ENCODE results near the gene ZNF584. TPM values are rescaled to one million over a fixed set of nuclear protein-coding genes. Genes with fewer than 3 reads are reported as not detected.

The ZNF584 gene
- 9.8 and 12.4 TPM in 2 replicates for total RNA-seq (2014; rRNA removed; shearing (Covaris generic))
- total RNA-seq (2022) = 7.6 and 10.4 TPM in 2 replicates
- percentile 47 among the genes with signal in this experiment for Bru-seq, nascent RNA
- BruChase-seq, experiment 1, labeled RNA remaining after a 6-hour chase = percentile 57 among the genes with signal in this experiment
- percentile 57 among the genes with signal in this experiment for BruChase-seq, experiment 2, labeled RNA remaining after a 2-hour chase
- long read RNA-seq, partial matches to known transcripts = 1 of 22 reads
- long read RNA-seq, other reads (novel, unspliced or antisense) = 16 of 22 reads

DNA sequence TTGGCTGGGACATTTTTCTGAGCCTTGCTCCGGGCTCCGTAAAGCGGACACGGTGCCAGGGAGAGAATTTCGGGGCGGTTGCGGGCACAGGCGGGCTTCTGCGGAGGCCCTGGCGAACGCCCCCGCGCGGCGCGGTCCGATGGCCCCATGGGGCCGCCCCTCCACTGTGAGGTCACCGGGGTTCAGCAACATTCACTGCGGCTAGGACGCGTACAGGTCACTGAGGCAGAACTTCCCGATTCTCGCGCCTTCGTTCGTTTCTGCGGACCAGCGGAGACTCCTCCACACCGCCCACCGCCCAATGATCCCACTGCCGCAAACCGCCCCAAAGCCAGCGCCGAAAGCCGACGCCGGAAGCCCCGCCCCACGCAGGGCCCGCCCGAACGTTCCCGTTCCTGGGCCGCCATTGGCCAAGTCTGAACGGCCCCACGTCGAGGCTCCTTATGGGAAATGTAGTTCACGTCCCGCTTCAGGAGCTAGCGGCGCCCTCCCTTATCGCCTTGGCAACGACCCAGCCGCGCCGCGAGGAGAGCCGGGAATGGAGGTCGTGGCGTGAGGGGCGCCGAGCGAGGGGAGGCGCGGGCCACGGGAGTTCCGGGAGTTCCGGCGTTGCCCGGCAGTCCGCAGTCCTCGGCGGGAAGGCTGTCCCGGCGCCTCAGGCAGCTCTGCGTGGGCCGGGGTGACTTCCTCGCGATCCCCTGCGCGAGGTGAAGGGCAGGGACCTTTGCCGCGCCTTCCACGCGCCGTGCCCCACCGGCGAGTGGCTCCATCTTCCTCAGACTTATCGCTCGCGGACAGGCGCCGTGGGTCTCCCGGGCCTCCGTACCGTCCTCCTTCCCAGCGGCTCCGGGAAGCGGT lies at the start of gene ZNF584:
TSS of gene ZNF584 (plus strand) at position 498 of the 858 bp plus-strand sequence. CDS start 499 bp downstream, outside the sequence.
- Histone ChIP-seq H3K27ac (ENCODE audit: low read depth, low read length, poor library complexity, severe bottlenecking) (peak within 1 kb of the TSS; percentile 47), H3K36me3 (ENCODE audit: insufficient read depth, low read length) (no peaks in the 10 kb centered on the region), H2AFZ (ENCODE audit: low read length) (peak within 1 kb of the TSS; percentile 63), H4K20me1 (ENCODE audit: insufficient read depth, low read length) (no peaks in the 10 kb centered on the region), H3K4me2 (ENCODE audit: low read length) (peak within 1 kb of the TSS; percentile 96), H3K4me3 (ENCODE audit: low read depth, low read length, poor library complexity, severe bottlenecking) (peak within 1 kb of the TSS; percentile 83), H3K9me3 (ENCODE audit: low read length) (no peaks in the 10 kb centered on the region), H3K9me2 (ENCODE audit: insufficient read depth, low read length) (no peaks in the 10 kb centered on the region), H3K79me2 (ENCODE audit: insufficient read depth, low read depth, low read length) (peaks cover 12% of the 10 kb centered on the region; the same call in 1 of the 2 replicates), H3K4me1 (ENCODE audit: insufficient read depth, low read length, poor library complexity, severe bottlenecking) (peaks cover 20% of the 10 kb centered on the region)
- CTCF ChIA-PET (ENCODE audit: unreplicated experiment) = no interaction called here
- TF ChIP-seq, protein P1, sequence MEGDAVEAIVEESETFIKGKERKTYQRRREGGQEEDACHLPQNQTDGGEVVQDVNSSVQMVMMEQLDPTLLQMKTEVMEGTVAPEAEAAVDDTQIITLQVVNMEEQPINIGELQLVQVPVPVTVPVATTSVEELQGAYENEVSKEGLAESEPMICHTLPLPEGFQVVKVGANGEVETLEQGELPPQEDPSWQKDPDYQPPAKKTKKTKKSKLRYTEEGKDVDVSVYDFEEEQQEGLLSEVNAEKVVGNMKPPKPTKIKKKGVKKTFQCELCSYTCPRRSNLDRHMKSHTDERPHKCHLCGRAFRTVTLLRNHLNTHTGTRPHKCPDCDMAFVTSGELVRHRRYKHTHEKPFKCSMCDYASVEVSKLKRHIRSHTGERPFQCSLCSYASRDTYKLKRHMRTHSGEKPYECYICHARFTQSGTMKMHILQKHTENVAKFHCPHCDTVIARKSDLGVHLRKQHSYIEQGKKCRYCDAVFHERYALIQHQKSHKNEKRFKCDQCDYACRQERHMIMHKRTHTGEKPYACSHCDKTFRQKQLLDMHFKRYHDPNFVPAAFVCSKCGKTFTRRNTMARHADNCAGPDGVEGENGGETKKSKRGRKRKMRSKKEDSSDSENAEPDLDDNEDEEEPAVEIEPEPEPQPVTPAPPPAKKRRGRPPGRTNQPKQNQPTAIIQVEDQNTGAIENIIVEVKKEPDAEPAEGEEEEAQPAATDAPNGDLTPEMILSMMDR (conservative IDR thresholded peaks at IDR 0.05; ENCODE audit: low read length) = peak; percentile 45
- TF ChIP-seq EZH2phosphoT487 (IDR thresholded peaks at IDR 0.05; ENCODE audit: borderline replicate concordance, low read depth, low read length) = no peak
- DNase-seq (ENCODE audit: low spot score) = peak; percentile 97
- intact Hi-C loops (cut with micrococcal nuclease; ENCODE audit: unreplicated experiment) = loop anchor here (1.0 to 5.0 kb wide), 4 partner anchors 43 to 226 kb away; partner anchors contain the start of genes ZNF274, ZNF324, ZNF324B and ZSCAN22
- no TSS peak for BruUV-seq (replicated peaks)
- POLR2A ChIA-PET = interaction anchor here (0.8 kb wide), 1 partner anchor 56 kb away, joined by 3 read pairs; no protein-coding TSS in a partner anchor

DNA sequence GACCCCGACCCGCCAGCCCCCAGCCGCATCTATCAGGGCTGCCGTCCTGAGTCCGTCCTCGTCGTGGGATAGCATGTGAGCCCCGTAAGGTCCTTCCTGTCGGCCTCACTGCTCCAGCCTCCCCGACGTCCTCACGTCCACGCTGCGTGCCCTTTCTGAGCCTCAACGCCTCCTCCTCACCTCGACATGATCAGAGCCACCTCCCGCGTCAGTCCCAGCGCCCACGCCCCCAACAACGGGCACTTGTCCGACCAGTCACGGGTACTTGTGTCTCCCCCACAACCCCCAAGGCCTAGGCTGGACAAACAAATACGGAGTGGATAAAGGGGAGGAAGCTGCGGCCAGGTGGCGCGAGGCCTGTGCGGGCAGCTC lies 46.6 kb upstream of the ZNF584 start:
- H2AFZ ChIP-seq (ENCODE audit: low read length) = peak overlapping the region; percentile 77
- no TSS peak for BruUV-seq (replicated peaks)
- intact Hi-C loops (cut with micrococcal nuclease; ENCODE audit: unreplicated experiment) = loop anchor here (1.0 kb wide), 2 partner anchors 19 to 157 kb away; partner anchors contain the start of genes ZBTB45 and ZNF837

More for the DNA sequence above, 46.6 kb upstream of the ZNF584 start:
- Histone ChIP-seq H4K20me1 (ENCODE audit: insufficient read depth, low read length) (no peaks in the 10 kb centered on the region), H3K9me3 (ENCODE audit: low read length) (no peaks in the 10 kb centered on the region), H3K4me1 (ENCODE audit: insufficient read depth, low read length, poor library complexity, severe bottlenecking) (peaks cover 18% of the 10 kb centered on the region), H3K9me2 (ENCODE audit: insufficient read depth, low read length) (no peaks in the 10 kb centered on the region), H3K36me3 (ENCODE audit: insufficient read depth, low read length) (no peaks in the 10 kb centered on the region), H3K27ac (ENCODE audit: low read depth, low read length, poor library complexity, severe bottlenecking) (peak overlapping the region; percentile 41), H3K79me2 (ENCODE audit: insufficient read depth, low read depth, low read length) (no peaks in the 10 kb centered on the region), H3K4me2 (ENCODE audit: low read length) (peak overlapping the region; percentile 72), H3K4me3 (ENCODE audit: low read depth, low read length, poor library complexity, severe bottlenecking) (peak overlapping the region; percentile 75)
- DNase-seq (ENCODE audit: low spot score) = no peak
- TF ChIP-seq EZH2phosphoT487 (IDR thresholded peaks at IDR 0.05; ENCODE audit: borderline replicate concordance, low read depth, low read length) = no peak
- TF ChIP-seq, protein P1 (conservative IDR thresholded peaks at IDR 0.05; ENCODE audit: low read length) = no peak
- ChIA-PET CTCF (ENCODE audit: unreplicated experiment) (no interaction called here), POLR2A (interaction anchor here (1.3 to 3.0 kb wide), 4 partner anchors 11 to 18 kb away, joined by 4 to 21 read pairs (median 5); no protein-coding TSS in a partner anchor)

Data from OCI-LY7 (cell line).